H1 (cell line): ENCODE results near the gene MATN1.

Experiments
- ASH2L ChIP-seq: fragments of 200-600, 300-600 bp; sonication (generic); IDR thresholded peaks from one replicate; pipeline ENCODE4 v1.7.1; 2017; ENCODE audit warnings: low read length
- CEBPB ChIP-seq: IDR thresholded peaks from 2 replicates; pipeline ENCODE4 v1.6.1; 2012; ENCODE audit warnings: low read depth, low read length
- CTCF ChIP-seq, 3 experiments: IDR thresholded peaks; 1 replicate in 2 of 3; 2 replicates in 1 of 3; pipeline versions ENCODE4 v1.5.1 to v1.6.1; 2011; ENCODE audit warnings: low read length in 3 of 3, mild to moderate bottlenecking in 3 of 3, inconsistent platforms in 2 of 3, low read depth in 1 of 3, moderate library complexity in 1 of 3; ENCODE audit not compliant: insufficient read depth in 1 of 3; ENCODE audit errors: control extremely low read depth in 1 of 3
- JUND ChIP-seq: IDR thresholded peaks from 2 replicates; pipeline ENCODE4 v1.6.1; 2011; ENCODE audit warnings: mild to moderate bottlenecking, improper control_type of control experiment, low read length
- MAFK ChIP-seq: IDR thresholded peaks from 2 replicates; pipeline ENCODE4 v1.6.1; 2012; ENCODE audit warnings: low read depth, mild to moderate bottlenecking, improper control_type of control experiment, low read length
- POLR2A ChIP-seq, 2 experiments: IDR thresholded peaks; 1 replicate in 1 of 2; 2 replicates in 1 of 2; pipeline ENCODE4 v1.6.1; 2011; ENCODE audit warnings: low read depth in 2 of 2, low read length in 2 of 2, mild to moderate bottlenecking in 2 of 2; ENCODE audit errors: control extremely low read depth in 1 of 2
- POLR2AphosphoS5 ChIP-seq: IDR thresholded peaks from 2 replicates; pipeline ENCODE4 v1.6.1; 2011; ENCODE audit warnings: low read depth, low read length
- SUZ12 ChIP-seq: fragments of 200-600 bp; sonication (generic); IDR thresholded peaks from 2 replicates; pipeline ENCODE4 v1.6.1; 2012; ENCODE audit warnings: mild to moderate bottlenecking, inconsistent platforms, low read length, moderate library complexity, mixed read lengths
- TBP ChIP-seq: IDR thresholded peaks from 2 replicates; pipeline ENCODE4 v1.6.1; 2011; ENCODE audit warnings: low read depth, low read length, improper control_type of control experiment

GRCh38 chr1:30751830-30752650, 28.7 kb upstream of the MATN1 start:
- TF ChIP-seq POLR2A (IDR thresholded peaks at IDR 0.05; ENCODE audit: control extremely low read depth in 1 of 2, low read depth in 2 of 2, low read length in 2 of 2) (no peak), CTCF (IDR thresholded peaks at IDR 0.05; ENCODE audit: control extremely low read depth in 1 of 3, insufficient read depth in 1 of 3, low read depth in 1 of 3, low read length in 3 of 3) (no peak), POLR2AphosphoS5 (no peak), JUND (no peak), MAFK (no peak), SUZ12 (no peak), CEBPB (no peak), ASH2L (no peak), TBP (no peak)
